Suprapubic skin (tissue), 4 donors: ENCODE measurements around the gene SYNJ2. TPM values are rescaled to one million over a fixed set of nuclear protein-coding genes. Genes with fewer than 3 reads are reported as not detected.

Source experiments
- DNase-seq, 2 donors: peaks; one replicate each; pipeline ENCODE4 v3.0.0-alpha.2; 2019; ENCODE audit warnings: low spot score in 2 of 2
- H3K27ac ChIP-seq: fragments of 200-600 bp; sonication (generic); one replicate; pipeline ENCODE4 v1.5.1; 2019
- H3K27me3 ChIP-seq: fragments of 200-600 bp; sonication (generic); one replicate; pipeline ENCODE4 v1.5.1; 2019
- H3K36me3 ChIP-seq: fragments of 200-600 bp; sonication (generic); one replicate; pipeline ENCODE4 v1.5.1; 2019
- H3K4me1 ChIP-seq: fragments of 200-600 bp; sonication (generic); one replicate; pipeline ENCODE4 v1.5.1; 2019
- H3K4me3 ChIP-seq: fragments of 200-600 bp; sonication (generic); one replicate; pipeline ENCODE4 v1.5.1; 2019; ENCODE audit warnings: mild to moderate bottlenecking
- H3K9me3 ChIP-seq: fragments of 200-600 bp; sonication (generic); one replicate; pipeline ENCODE4 v1.5.1; 2019
- CTCF ChIP-seq, 2 donors: fragments of 200-600 bp in 1 of 2; fragments of 450-650 bp in 1 of 2; sonication (generic) in 1 of 2; IDR thresholded peaks; one replicate each; pipeline ENCODE4 v1.5.1; 2016 to 2019; ENCODE audit warnings: antibody characterized with exemption in 2 of 2, mild to moderate bottlenecking in 1 of 2, moderate library complexity in 1 of 2
- EP300 ChIP-seq: sonication (generic); formaldehyde crosslinking; IDR thresholded peaks from one replicate; pipeline ENCODE4 v1.6.1; 2017; ENCODE audit warnings: antibody characterized with exemption
- POLR2A ChIP-seq, 2 donors: fragments of 450-650 bp; IDR thresholded peaks; one replicate each; pipeline ENCODE4 v1.6.1; 2017; ENCODE audit warnings: antibody characterized with exemption in 2 of 2, mild to moderate bottlenecking in 2 of 2, moderate library complexity in 2 of 2
- POLR2AphosphoS5 ChIP-seq, 3 donors: sonication (generic); formaldehyde crosslinking; IDR thresholded peaks; one replicate each; pipeline ENCODE4 v1.6.1; 2017; ENCODE audit warnings: antibody characterized with exemption in 3 of 3
- WGBS: methylation state at CpG from one replicate; pipeline ENCODE4 v1.1.5; 2018; 5-methylcytosine and 5-hydroxymethylcytosine counted together
- total RNA-seq, 4 donors: library from RNA; depleted of rRNA; stranded (reverse); fragments of >200 nt; gene quantifications; one replicate each; pipeline ENCODE4 v1.1.0, GENCODE V29; 2016

The SYNJ2 gene
- total RNA-seq, 4 donors from 2014 or later: 4.3 to 10.7 (median 6.8) TPM

- H3K4me1 ChIP-seq: peaks cover 45% of the 10 kb centered on the region
- peak in 1 of 2 donors; percentile 51 for DNase-seq
- TF ChIP-seq CTCF (IDR thresholded peaks at IDR 0.05) (no peak), POLR2AphosphoS5 (IDR thresholded peaks at IDR 0.05) (no peak), POLR2A (IDR thresholded peaks at IDR 0.05) (no peak), EP300 (no peak)
- H3K27ac ChIP-seq: peak overlapping the region; percentile 83
- H3K36me3 ChIP-seq: no peaks in the 10 kb centered on the region
- no peak overlapping the region for H3K4me3 ChIP-seq
- WGBS: 81% methylated on average over 12 of the region's 12 CpGs
- H3K27me3 ChIP-seq: no peaks in the 10 kb centered on the region
- no peaks in the 10 kb centered on the region for H3K9me3 ChIP-seq
These were observed 59.2 kb downstream of the SYNJ2 start for GRCh38 chr6:158040804-158041347.

GRCh38 chr6:158041370-158041769 lies 59.7 kb downstream of the SYNJ2 start:
- peaks cover 45% of the 10 kb centered on the region for H3K4me1 ChIP-seq
- no peak for TF ChIP-seq CTCF (IDR thresholded peaks at IDR 0.05)
- no peak for TF ChIP-seq POLR2A (IDR thresholded peaks at IDR 0.05)
- TF ChIP-seq EP300: no peak
- no peak for TF ChIP-seq POLR2AphosphoS5 (IDR thresholded peaks at IDR 0.05)
- peak overlapping the region; percentile 83 for H3K27ac ChIP-seq
- H3K9me3 ChIP-seq: no peaks in the 10 kb centered on the region
- H3K4me3 ChIP-seq: no peak overlapping the region
- no peaks in the 10 kb centered on the region for H3K36me3 ChIP-seq
- 57% methylated on average over 4 of the region's 4 CpGs for WGBS
- H3K27me3 ChIP-seq: no peaks in the 10 kb centered on the region
- peak in 1 of 2 donors; percentile 40 for DNase-seq

GRCh38 chr6:158041788-158042187 lies 60.1 kb downstream of the SYNJ2 start:
- H3K36me3 ChIP-seq: no peaks in the 10 kb centered on the region
- H3K4me1 ChIP-seq: peaks cover 46% of the 10 kb centered on the region
- H3K27me3 ChIP-seq: no peaks in the 10 kb centered on the region
- DNase-seq: no peak
- H3K4me3 ChIP-seq: no peak overlapping the region
- H3K9me3 ChIP-seq: no peaks in the 10 kb centered on the region
- WGBS: 93% methylated on average over 12 of the region's 12 CpGs
- peak overlapping the region; percentile 83 for H3K27ac ChIP-seq
- TF ChIP-seq POLR2A (IDR thresholded peaks at IDR 0.05) (no peak), POLR2AphosphoS5 (IDR thresholded peaks at IDR 0.05) (no peak), CTCF (IDR thresholded peaks at IDR 0.05) (no peak), EP300 (no peak)

- no peaks in the 10 kb centered on the region for H3K27me3 ChIP-seq
- peak in 1 of 2 donors; percentile 77 for DNase-seq
- no peak overlapping the region for H3K4me3 ChIP-seq
- peaks cover 52% of the 10 kb centered on the region for H3K4me1 ChIP-seq
- no peaks in the 10 kb centered on the region for H3K9me3 ChIP-seq
- TF ChIP-seq CTCF (IDR thresholded peaks at IDR 0.05): no peak
- TF ChIP-seq POLR2AphosphoS5 (IDR thresholded peaks at IDR 0.05): peak in 1 of 3 donors; percentile 37
- H3K36me3 ChIP-seq: no peaks in the 10 kb centered on the region
- 39% methylated on average over 16 of the region's 16 CpGs for WGBS
- H3K27ac ChIP-seq: peak overlapping the region; percentile 83
These were observed 60.7 kb downstream of the SYNJ2 start for GRCh38 chr6:158042245-158042798.

- Histone ChIP-seq H3K9me3 (no peaks in the 10 kb centered on the region), H3K27me3 (no peaks in the 10 kb centered on the region), H3K4me1 (peaks cover 52% of the 10 kb centered on the region), H3K36me3 (no peaks in the 10 kb centered on the region), H3K4me3 (no peak overlapping the region), H3K27ac (peak overlapping the region; percentile 83)
- TF ChIP-seq POLR2A (IDR thresholded peaks at IDR 0.05) (no peak), CTCF (IDR thresholded peaks at IDR 0.05) (no peak), POLR2AphosphoS5 (IDR thresholded peaks at IDR 0.05) (no peak), EP300 (no peak)
- peak in 1 of 2 donors; percentile 56 for DNase-seq
- WGBS: 89% methylated on average over 20 of the region's 20 CpGs
These were observed 61.3 kb downstream of the SYNJ2 start for GRCh38 chr6:158043008-158043407.
